ENCODE data around the gene RAB11FIP2. TPM values are rescaled to one million over a fixed set of nuclear protein-coding genes. Genes with fewer than 3 reads are reported as not detected.

RAB11FIP2 gene
- total and polyA plus RNA-seq, 2 experiments from 2014 or later = 9.0 to 13.0 TPM

DNA sequence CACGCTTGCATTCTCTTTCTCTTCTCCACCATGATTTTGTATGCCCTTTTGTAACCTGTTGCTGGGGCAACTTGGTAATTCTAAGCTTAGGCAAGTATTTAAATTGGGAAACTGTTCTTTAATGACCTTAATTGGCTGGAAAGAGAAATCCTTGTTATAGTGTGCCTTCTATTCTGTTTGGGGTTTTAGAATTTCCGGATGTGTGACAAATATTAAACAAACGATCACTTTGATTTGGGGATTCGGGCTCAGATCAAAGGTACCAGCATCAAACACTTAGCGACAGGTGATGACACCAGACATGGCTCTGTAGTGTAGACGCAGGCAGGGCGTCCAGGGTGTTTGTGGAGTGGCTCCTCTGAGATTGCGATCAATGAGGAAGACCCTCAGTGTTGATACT, 55.0 kb downstream of the RAB11FIP2 start:
- Histone ChIP-seq H3K4me2 (ENCODE audit: unreplicated experiment) (no peak overlapping the region), H3K36me3 (ENCODE audit: low read depth) (no peaks in the 10 kb centered on the region), H3K4me1 (ENCODE audit: insufficient read depth) (no peaks in the 10 kb centered on the region), H3K27me3 (replicated peaks; ENCODE audit: insufficient read depth) (no peaks in the 10 kb centered on the region), H4K20me1 (ENCODE audit: insufficient read depth) (no peaks in the 10 kb centered on the region), H3K27ac (no peak overlapping the region), H3K4me3 (no peak overlapping the region), H3K9me3 (ENCODE audit: low read depth) (no peaks in the 10 kb centered on the region), H3F3A (ENCODE audit: insufficient read depth) (no peaks in the 10 kb centered on the region), H3K9ac (no peak overlapping the region), H2AFZ (no peak overlapping the region), H3K79me2 (ENCODE audit: insufficient read depth) (no peaks in the 10 kb centered on the region), H3K9me2 (ENCODE audit: insufficient read depth) (no peaks in the 10 kb centered on the region)
- no peak for DNase-seq
- WGBS, 2 experiments (ENCODE audit: low coverage in 1 of 2, low lambda C conversion rate in 2 of 2, missing lambda C conversion rate in 2 of 2) = 82 to 85% methylated on average over 8 of the region's 8 CpGs
- TF ChIP-seq EZH2 (IDR thresholded peaks at IDR 0.05; ENCODE audit: insufficient read depth, poor library complexity, severe bottlenecking) (no peak), EZH2phosphoT487 (IDR thresholded peaks at IDR 0.05; ENCODE audit: insufficient read depth, low read depth) (no peak)
- in situ Hi-C loops (cut with MboI) = no loop called here

DNA sequence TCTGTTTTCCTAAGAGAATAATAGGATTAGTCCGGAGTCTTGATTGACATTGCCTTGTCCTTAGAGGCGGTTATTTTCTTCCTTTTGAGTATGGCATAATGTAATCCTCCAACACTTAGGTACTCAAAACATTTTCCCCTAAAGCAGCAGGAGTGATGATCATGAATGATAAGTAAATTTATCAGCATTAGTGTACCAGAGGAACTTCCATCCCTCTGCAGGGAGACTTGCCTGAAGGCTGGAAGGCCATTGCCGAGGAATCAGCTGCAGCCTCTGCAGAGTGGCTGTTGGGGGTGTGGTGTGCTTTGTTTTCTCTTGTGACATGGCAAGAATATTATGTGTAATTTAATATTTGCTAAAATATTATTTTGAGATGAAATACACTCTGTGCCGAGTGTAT, 56.8 kb downstream of the RAB11FIP2 start:
- Histone ChIP-seq H3K4me3 (no peak overlapping the region), H3K79me2 (ENCODE audit: insufficient read depth) (no peaks in the 10 kb centered on the region), H3K36me3 (ENCODE audit: low read depth) (no peaks in the 10 kb centered on the region), H3K9me2 (ENCODE audit: insufficient read depth) (no peaks in the 10 kb centered on the region), H2AFZ (no peak overlapping the region), H3K9me3 (ENCODE audit: low read depth) (no peaks in the 10 kb centered on the region), H3K4me2 (ENCODE audit: unreplicated experiment) (no peak overlapping the region), H3F3A (ENCODE audit: insufficient read depth) (no peaks in the 10 kb centered on the region), H3K27ac (no peak overlapping the region), H3K27me3 (replicated peaks; ENCODE audit: insufficient read depth) (no peaks in the 10 kb centered on the region), H3K4me1 (ENCODE audit: insufficient read depth) (no peaks in the 10 kb centered on the region), H3K9ac (no peak overlapping the region), H4K20me1 (ENCODE audit: insufficient read depth) (no peaks in the 10 kb centered on the region)
- in situ Hi-C loops (cut with MboI) = no loop called here
- no peak for DNase-seq
- WGBS, 2 experiments (ENCODE audit: low coverage in 1 of 2, low lambda C conversion rate in 2 of 2, missing lambda C conversion rate in 2 of 2) = 87 to 88% methylated on average over 4 of the region's 4 CpGs
- TF ChIP-seq EZH2 (IDR thresholded peaks at IDR 0.05; ENCODE audit: insufficient read depth, poor library complexity, severe bottlenecking) (no peak), EZH2phosphoT487 (IDR thresholded peaks at IDR 0.05; ENCODE audit: insufficient read depth, low read depth) (no peak)

DNA sequence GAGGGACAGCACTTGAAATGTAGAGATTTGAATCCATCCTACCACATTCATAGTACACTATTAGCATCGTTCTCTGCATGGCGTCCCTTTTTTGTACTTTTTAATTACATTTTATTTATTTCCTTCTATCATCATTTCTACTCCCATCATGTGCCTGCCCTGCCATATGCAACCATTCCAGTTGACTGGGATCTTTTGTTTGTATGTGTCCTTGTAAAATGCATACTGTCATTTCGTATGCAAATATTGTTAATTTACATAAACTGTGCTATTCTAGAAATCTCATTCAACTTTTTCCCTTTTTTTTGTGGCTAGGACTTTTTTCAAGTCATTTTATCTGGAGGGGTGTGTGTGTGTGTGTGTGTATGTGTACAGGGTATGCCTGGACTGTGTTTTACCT, 57.9 kb downstream of the RAB11FIP2 start:
- Histone ChIP-seq H3K27ac (no peak overlapping the region), H3K27me3 (replicated peaks; ENCODE audit: insufficient read depth) (no peaks in the 10 kb centered on the region), H4K20me1 (ENCODE audit: insufficient read depth) (no peaks in the 10 kb centered on the region), H2AFZ (no peak overlapping the region), H3K4me3 (no peak overlapping the region), H3K9me3 (ENCODE audit: low read depth) (no peaks in the 10 kb centered on the region), H3K9ac (no peak overlapping the region), H3K9me2 (ENCODE audit: insufficient read depth) (no peaks in the 10 kb centered on the region), H3K36me3 (ENCODE audit: low read depth) (no peaks in the 10 kb centered on the region), H3K4me2 (ENCODE audit: unreplicated experiment) (no peak overlapping the region), H3K4me1 (ENCODE audit: insufficient read depth) (no peaks in the 10 kb centered on the region), H3F3A (ENCODE audit: insufficient read depth) (no peaks in the 10 kb centered on the region), H3K79me2 (ENCODE audit: insufficient read depth) (no peaks in the 10 kb centered on the region)
- TF ChIP-seq EZH2 (IDR thresholded peaks at IDR 0.05; ENCODE audit: insufficient read depth, poor library complexity, severe bottlenecking) = no peak
- no peak for TF ChIP-seq EZH2phosphoT487 (IDR thresholded peaks at IDR 0.05; ENCODE audit: insufficient read depth, low read depth)
- WGBS, 2 experiments (ENCODE audit: low coverage in 1 of 2, low lambda C conversion rate in 2 of 2, missing lambda C conversion rate in 2 of 2) = 52 to 71% methylated on average over 2 to 3 of the region's 3 CpGs
- in situ Hi-C loops (cut with MboI) = no loop called here
- no peak for DNase-seq

DNA sequence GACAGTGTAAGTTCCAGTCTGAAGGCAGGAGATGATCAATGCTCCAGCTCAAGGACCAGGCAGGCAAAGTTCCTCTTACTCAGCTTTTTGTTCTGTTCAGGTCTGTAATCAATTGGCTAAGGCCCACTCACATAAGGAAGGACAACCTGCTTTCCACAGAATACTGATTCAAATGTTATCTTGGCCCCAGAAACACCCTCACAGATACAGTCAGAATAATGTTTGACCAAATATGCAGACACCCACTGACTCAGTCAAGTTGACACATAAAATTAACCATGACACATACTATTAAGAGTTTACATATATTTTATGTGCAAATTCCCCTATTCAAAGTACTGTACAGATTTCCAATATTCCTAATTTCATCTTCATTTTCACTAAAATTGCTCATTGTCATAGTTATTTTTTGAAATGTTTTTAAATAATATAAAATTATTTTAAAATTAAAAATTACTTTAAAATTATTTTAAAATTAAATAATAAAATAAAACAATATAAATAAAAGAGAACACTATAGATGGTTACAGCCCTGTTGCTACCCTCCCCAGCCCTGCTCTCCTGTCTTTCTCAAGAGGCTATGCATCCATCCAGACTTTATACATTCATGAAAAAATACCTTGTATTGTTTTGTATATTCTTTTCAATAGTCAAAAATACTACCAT, 59.4 kb downstream of the RAB11FIP2 start:
- no peaks in the 10 kb centered on the region for H3K9me2 ChIP-seq (ENCODE audit: insufficient read depth)
- no peak overlapping the region for H3K4me2 ChIP-seq (ENCODE audit: unreplicated experiment)
- no peak overlapping the region for H3K4me3 ChIP-seq
- no peaks in the 10 kb centered on the region for H3K4me1 ChIP-seq (ENCODE audit: insufficient read depth)
- H3K27ac ChIP-seq = no peak overlapping the region
- no peaks in the 10 kb centered on the region for H3K79me2 ChIP-seq (ENCODE audit: insufficient read depth)
- no peaks in the 10 kb centered on the region for H3K36me3 ChIP-seq (ENCODE audit: low read depth)
- peak; percentile 19 for DNase-seq
- in situ Hi-C loops (cut with MboI) = no loop called here
- no peaks in the 10 kb centered on the region for H3F3A ChIP-seq (ENCODE audit: insufficient read depth)
- no peaks in the 10 kb centered on the region for H3K9me3 ChIP-seq (ENCODE audit: low read depth)
- H2AFZ ChIP-seq = no peak overlapping the region
- no peak for TF ChIP-seq EZH2 (IDR thresholded peaks at IDR 0.05; ENCODE audit: insufficient read depth, poor library complexity, severe bottlenecking)
- TF ChIP-seq EZH2phosphoT487 (IDR thresholded peaks at IDR 0.05; ENCODE audit: insufficient read depth, low read depth) = no peak
- H3K9ac ChIP-seq = no peak overlapping the region
- H4K20me1 ChIP-seq (ENCODE audit: insufficient read depth) = no peaks in the 10 kb centered on the region
- H3K27me3 ChIP-seq (replicated peaks; ENCODE audit: insufficient read depth) = no peaks in the 10 kb centered on the region

DNA sequence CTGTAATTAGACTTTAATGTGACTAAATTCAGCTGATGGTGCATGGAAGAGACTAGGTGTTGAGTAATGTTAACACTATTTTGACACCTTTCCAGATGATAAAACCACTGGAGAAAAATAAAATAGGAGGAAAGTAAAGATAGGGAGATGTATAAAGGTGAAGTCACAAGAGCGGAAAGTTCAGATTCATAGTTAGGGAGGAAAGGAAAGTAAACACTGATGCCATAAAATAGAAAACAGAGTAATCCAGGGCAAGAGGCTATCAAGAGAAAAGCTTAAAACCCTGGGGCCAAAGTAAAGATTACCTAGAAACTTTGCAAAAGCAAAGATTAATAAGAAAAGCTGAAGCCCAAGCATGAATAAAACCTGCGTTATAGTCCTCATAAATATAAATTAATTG, 62.8 kb downstream of the RAB11FIP2 start:
- no peak overlapping the region for H3K27ac ChIP-seq
- H3K4me1 ChIP-seq (ENCODE audit: insufficient read depth) = peaks cover 11% of the 10 kb centered on the region
- no peaks in the 10 kb centered on the region for H3K36me3 ChIP-seq (ENCODE audit: low read depth)
- H3K9me3 ChIP-seq (ENCODE audit: low read depth) = no peaks in the 10 kb centered on the region
- DNase-seq = no peak
- H3K9ac ChIP-seq = no peak overlapping the region
- no peak overlapping the region for H3K4me2 ChIP-seq (ENCODE audit: unreplicated experiment)
- no peak overlapping the region for H2AFZ ChIP-seq
- no peaks in the 10 kb centered on the region for H3K9me2 ChIP-seq (ENCODE audit: insufficient read depth)
- in situ Hi-C loops (cut with MboI) = no loop called here
- 82 to 87% methylated on average over 2 of the region's 2 CpGs for WGBS, 2 experiments (ENCODE audit: low coverage in 1 of 2, low lambda C conversion rate in 2 of 2, missing lambda C conversion rate in 2 of 2)
- no peak for TF ChIP-seq EZH2 (IDR thresholded peaks at IDR 0.05; ENCODE audit: insufficient read depth, poor library complexity, severe bottlenecking)
- no peak for TF ChIP-seq EZH2phosphoT487 (IDR thresholded peaks at IDR 0.05; ENCODE audit: insufficient read depth, low read depth)
- no peak overlapping the region for H3K4me3 ChIP-seq
- H3K27me3 ChIP-seq (replicated peaks; ENCODE audit: insufficient read depth) = no peaks in the 10 kb centered on the region
- no peaks in the 10 kb centered on the region for H4K20me1 ChIP-seq (ENCODE audit: insufficient read depth)
- H3K79me2 ChIP-seq (ENCODE audit: insufficient read depth) = no peaks in the 10 kb centered on the region
- peaks cover 15% of the 10 kb centered on the region for H3F3A ChIP-seq (ENCODE audit: insufficient read depth)

Measured in GM23248 (cell line).